Tibial nerve (tissue), 3 donors: Measurements from ENCODE around the gene MBD2.

Experiments
- CTCF ChIP-seq, 5 experiments: fragments of 200-600 bp in 3 of 5; fragments of 450-650 bp in 2 of 5; sonication (generic) in 3 of 5; IDR thresholded peaks; one replicate each; pipeline ENCODE4 v1.5.1; 2016 to 2019; ENCODE audit warnings: antibody characterized with exemption in 5 of 5, mild to moderate bottlenecking in 3 of 5, moderate library complexity in 2 of 5
- POLR2A ChIP-seq, 2 donors: fragments of 450-650 bp; IDR thresholded peaks; one replicate each; pipeline ENCODE4 v1.6.1; 2017; ENCODE audit warnings: antibody characterized with exemption in 2 of 2, mild to moderate bottlenecking in 2 of 2, moderate library complexity in 2 of 2

- TF ChIP-seq CTCF (IDR thresholded peaks at IDR 0.05), result no peak
- TF ChIP-seq POLR2A (IDR thresholded peaks at IDR 0.05), result no peak
These were observed 54.8 kb downstream of the MBD2 start for GRCh38 chr18:54169431-54170403.
